GM18508 (cell line): ENCODE measurements around the gene RPS15A.
"Not testable (repeated sequence)": the region's sequence is repeated elsewhere in the genome, so short reads cannot be mapped to it uniquely, and the experiment has no call there.

Experiments
- ATAC-seq: cut with Tn5 transposase; IDR thresholded peaks from one replicate; pipeline ENCODE4 v1.9.1; 2021; ENCODE audit warnings: moderate number of reproducible peaks; ENCODE audit not compliant: insufficient read depth, unreplicated experiment

Gene RPS15A

DNA sequence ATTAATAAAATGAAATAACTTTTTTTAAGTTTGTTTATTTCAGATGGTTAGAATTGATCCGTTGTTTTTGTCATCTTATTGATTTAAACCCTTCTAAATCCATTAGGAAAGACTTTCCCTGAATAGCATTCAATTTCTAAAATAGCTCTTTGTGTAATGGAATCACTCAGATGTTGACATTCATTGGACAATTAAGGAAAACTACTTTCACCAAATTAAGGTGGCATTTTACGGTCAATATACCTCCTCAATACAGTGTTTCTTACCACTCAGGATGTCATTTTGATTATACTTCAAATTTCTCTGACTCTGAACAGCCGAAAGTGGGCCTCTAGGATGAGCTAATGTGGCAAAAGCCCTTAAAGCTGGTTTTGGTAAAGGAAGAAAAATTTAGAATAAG is 9.4 kb upstream of the RPS15A start:
- no peak for ATAC-seq

DNA sequence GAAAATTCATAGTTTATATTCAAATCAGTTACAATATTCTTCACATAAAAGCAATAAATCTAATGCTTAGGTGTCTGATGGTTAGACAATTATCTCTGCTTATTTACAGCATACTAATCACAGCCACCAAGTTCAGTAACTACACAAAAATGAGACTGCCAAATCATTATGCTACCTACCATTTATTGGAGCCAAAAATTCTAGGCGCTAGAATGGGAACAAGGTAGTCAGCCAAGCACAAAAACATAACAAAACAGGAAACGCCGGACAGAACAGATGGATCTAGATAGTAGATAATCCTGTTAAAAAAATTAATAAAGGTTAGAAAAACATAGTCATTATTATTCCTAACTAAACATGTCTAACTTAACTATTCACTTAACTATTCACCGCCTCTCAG is 7.6 kb upstream of the RPS15A start:
- ATAC-seq = no peak

DNA sequence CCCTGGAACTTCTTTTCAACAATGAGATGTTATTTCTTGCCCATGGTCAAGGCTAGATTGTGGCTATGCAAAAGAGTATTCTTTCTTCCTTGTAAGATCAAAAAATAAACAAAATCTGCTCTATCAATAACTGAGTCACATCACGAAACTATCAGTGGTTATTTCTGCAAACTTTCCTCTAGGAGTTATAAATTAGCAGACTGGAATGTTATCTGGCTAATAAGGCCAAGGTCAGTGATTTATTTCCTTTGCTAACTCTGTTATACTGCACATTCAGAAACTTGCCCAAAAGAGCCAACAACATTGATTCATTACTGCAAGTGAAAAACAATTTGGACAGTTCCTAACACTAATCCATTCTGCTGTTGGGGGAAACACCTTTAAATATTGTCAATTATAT is 6.2 kb upstream of the RPS15A start:
- no peak for ATAC-seq

DNA sequence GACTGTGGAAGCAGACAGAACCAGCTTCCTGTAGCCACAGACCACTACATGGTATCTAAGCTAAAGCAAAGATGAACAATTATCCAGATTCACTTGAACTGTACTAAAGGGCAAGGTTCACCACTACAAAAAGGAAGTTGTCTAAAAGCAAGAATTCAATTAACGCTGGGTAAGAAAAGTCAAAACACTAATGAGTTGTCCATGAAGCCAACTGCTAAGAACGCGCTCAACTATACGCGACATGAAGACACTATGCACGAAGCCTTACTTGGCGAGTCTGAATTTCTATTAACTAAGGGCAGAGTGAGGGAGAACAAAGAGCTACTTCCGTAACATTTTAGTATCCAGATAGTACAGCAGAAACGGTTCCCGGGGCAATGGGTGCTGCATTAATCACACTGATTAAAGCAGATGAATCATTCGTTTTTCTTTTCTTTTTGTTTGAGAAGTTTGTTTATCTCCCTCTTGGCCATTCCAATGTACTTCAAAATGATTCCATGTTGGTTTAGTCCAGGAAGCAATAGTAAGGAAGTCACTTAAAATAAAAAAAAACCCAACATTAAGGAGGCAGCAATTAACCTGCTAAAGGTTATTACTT is 2.8 kb upstream of the RPS15A start:
- no peak for ATAC-seq

DNA sequence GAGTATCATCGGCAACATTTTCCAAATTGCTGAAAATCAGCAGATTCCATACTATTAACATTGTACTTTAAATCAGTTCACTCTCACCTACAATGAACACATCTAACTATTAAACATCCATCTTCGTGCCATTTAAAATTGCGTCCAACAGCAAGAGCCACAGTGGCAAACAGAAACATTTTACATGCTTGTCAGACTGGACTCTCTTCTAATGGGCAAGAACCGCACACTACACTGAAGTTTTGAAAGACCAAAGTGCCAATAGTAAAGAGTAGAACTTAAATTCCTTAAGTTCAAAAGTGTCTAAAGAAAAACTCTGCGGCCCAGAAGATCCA is 652 bp downstream of the RPS15A start:
- ATAC-seq = no peak

DNA sequence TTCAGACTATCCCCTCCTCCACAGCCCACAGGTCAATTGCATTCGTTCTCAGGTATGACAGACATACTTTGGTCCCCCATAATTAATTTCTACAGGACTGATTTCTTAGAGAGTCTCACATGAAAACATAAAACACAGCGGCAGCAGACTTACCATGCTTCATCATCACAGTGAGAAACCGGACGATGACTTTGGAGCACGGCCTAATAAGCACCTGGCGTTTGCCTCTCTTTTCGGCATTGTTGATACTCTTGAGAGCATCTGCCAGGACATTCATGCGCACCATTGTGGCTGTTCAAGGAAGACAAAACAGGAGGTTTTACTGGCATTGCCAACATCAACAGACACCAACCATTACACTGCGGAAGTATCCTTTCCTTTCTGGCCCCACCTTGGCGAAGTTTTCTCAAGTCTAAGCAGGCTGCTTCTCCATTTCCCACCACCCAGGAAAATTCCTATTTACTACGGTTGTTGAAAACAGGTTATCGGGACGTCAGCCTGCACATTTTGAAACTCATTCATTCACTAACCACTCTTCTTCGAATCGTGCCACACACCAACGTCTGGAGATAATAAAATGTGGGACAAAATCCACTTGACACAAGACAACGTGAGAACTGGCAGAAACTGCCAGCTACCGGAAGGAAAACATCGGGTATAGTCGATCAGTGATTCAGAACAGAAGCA is 1.2 kb downstream of the RPS15A start:
- no peak for ATAC-seq

DNA sequence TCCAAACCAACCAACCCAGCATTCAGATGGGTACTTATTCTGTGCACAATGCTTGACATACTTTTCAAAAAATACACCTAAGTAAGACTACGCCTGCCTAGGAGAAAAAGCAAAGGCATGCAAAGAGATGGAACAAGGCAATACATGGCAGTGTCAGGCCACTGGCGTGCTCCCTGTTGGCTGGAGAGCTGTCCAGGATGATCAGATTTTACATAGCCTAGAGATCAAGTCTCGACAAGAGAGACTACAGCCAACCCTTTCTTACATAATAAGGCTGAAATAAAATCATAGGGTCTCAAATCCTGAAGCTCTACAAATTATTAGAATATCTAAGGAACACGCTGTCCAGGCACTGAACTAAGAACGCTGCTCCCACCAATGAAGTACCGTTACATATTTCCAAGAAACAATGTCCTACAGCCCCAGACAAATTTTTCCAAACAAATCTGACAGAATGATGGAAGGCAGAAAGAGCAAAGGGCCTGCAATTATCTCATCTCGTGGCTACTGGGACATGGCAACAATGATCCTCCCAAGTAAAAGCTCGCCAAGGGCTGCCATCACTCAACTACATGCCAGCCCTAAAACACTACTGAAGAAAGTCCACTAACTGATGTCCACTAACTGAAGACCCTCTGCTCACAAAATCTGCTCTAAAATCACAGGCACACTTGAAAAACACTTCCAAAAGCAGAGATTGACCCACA is 5.1 kb downstream of the RPS15A start:
- ATAC-seq = no peak

DNA sequence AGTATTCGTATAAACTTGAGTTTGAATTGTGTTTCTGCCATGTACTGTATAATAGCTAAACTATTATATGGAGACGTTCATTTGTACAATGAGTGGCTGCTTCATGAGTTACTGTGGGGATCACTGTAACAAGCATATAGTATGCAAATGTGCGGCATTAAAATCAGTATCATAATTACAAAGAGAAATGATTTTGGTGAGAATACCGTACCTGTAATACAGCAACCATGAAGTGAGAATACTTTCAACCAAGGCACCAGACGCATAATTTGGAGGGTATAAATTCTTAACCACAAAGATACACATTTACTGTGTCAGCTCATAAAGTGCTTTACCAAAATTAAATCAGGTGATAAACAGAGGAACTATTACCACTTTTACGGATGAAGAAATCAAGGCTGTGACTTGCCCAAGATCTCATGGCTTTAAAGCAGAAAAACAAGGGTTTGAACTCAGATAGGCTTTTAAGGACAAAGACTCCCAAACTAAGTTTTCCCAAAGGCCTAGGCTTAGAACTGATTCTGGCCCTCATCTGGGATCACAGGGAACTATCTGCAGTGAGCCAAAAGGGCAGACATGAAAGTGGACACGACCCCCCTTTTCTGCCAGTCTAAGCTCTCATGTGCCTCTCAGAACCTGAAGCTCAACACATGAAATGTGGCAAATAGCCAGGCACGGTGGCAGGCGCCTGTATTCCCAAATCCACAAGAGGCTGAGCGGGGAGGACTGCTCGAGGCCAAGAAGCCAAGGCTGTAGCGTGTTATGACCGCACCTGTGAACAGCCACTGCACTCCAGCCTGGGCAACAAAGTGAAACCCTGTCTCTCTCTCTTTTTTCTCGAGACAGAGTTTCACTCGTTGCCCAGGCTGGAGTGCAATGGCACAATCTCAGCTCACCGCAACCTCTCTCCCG is 6.4 kb downstream of the RPS15A start:
- no peak for ATAC-seq

DNA sequence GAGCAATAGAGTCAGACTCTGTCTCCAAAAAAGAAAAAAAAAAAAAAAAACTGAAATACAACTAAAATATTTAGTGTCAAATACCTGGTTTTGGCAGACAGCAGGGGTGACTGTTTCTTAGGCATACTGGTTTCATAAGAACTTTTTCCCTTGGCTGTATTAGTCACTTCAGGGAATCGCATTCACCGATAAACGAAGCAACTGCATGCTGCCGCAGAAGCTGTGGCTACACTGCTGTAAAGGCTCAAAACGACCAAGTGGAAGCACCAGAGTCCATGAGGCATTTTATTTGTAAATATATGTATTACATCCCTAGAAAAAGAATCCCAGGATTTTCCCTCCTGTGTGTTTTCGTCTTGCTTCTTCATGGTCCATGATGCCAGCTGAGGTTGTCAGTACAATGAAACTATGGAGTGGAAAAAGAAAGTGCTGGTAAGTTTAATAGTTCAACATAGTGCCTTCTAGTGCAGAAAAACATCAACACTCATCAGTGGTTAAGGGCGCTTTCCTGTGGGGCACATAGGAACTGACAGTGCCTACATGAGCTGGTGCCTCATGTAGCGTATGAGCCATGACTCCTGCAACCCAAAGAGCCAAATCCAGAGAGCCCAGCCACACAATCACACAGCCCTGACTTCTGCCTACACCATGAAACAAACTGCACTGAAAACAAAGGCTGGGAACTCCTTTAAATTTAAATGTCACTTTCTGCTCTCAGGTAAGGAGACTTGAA is 7.3 kb downstream of the RPS15A start:
- no peak for ATAC-seq

DNA sequence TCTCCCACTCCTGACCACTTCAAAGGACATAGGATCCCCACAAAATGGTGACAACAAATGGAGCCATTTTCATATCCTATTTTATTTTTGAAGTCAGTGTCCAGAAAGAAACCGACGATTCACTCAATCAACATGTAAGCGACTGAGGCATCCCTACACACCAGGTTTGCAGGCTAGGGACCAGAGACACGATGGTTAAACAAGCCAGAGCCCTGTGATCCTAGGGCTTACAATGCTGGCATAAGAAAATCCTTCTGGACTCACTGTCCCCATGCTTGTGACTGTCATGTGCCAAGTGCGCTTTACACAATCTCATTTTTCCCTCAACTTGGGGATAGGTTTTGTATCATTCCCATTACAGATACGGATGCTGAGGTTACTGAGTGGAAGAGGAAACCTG is 8.9 kb downstream of the RPS15A start:
- ATAC-seq = not testable (repeated sequence)

DNA sequence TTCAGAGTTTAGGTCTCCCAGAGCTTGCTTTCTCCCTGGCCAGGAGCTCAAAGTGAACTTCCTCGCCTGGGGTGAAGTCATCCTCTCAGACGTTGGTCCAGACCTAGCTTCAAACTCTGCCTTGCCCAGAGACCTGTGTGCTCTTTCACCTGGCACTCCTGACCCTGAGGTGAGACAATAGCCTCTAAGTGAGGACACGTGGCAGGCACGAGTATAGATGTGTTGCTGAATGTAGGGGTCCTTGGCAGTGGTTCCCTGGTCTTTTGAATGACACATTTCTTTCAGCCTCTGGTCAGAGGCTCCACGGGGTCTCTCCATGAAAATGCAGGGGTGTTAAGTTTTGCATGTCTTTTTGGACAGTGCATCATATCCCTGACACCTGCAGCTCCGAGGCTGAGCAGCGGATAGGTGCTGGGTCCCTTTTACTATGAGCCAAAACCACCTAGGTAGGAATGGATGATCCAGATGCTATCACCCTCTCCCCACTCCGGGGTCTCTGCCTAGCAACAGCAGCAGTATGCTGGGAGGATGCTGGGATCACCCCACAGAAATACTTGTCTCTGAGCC is 9.6 kb downstream of the RPS15A start:
- not testable (repeated sequence) for ATAC-seq

DNA sequence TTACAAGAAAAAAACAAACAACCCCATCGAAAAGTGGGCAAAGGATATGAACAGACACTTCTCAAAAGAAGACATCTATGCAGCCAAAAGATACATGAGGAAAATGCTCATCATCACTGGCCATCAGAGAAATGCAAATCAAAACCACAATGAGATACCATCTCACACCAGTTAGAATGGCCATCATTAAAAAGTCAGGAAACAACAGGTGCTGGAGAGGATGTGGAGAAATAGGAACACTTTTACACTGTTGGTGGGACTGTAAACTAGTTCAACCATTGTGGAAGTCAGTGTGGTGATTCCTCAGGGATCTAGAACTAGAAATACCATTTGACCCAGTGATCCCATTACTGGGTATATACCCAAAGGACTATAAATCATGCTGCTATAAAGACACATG is 12.5 kb downstream of the RPS15A start:
- ATAC-seq = not testable (repeated sequence)

DNA sequence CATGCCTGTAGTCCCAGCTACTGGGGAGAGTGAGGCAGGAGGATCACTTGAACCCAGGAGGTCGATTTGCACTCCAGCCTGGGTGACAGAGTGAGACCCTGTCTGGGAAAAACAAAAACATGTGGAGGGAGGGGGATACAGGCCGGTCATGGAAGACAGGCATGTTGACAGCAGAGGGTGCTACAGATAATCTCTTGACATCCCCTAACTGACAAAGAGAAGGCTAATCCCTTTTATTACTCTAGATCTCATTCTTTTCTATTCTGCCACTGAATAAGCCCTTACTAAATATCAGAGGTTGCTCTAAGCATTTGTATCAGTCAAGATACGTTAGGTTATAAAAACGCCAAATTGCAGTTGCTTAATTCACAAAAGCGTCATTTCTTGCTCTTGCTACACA is 13.8 kb downstream of the RPS15A start:
- ATAC-seq = not testable (repeated sequence)

DNA sequence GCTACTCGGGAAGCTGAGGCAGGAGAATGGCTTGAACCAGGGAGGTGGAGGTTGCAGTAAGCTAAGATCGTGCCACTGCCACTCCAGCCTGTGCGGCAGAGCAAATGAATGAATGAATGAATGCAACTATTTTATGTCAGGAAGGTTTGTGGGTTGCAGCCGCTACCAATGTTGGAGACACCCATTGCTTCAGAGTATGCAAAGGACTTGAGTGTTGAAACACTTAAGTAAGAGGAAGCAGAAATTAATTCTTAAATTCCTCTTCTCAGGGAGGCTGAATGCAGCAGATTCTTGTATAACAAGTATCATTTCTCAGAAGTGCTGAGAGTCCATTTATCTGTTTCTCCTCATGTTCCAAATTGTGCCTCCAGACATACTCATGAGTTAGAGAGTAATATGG is 15.5 kb downstream of the RPS15A start:
- ATAC-seq = not testable (repeated sequence)

DNA sequence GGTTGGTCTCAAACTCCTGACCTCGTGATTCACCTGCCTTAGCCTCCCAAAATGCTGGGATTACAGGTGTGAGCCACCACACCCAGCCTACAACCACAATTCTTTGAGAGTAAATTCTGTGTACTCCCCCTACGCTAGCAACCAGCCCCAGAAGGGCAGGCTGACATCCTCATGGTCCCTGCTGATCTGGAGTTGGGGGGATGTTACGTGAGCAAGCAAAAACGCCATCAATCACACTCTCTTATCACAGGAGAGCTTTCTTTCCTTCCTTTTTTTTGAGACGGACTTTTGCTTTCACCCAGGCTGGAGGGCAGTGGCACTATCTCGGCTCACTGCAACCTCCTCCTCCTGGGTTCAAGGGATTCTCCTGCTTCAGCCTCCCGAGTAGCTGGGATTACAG is 18.0 kb downstream of the RPS15A start:
- ATAC-seq = not testable (repeated sequence)

DNA sequence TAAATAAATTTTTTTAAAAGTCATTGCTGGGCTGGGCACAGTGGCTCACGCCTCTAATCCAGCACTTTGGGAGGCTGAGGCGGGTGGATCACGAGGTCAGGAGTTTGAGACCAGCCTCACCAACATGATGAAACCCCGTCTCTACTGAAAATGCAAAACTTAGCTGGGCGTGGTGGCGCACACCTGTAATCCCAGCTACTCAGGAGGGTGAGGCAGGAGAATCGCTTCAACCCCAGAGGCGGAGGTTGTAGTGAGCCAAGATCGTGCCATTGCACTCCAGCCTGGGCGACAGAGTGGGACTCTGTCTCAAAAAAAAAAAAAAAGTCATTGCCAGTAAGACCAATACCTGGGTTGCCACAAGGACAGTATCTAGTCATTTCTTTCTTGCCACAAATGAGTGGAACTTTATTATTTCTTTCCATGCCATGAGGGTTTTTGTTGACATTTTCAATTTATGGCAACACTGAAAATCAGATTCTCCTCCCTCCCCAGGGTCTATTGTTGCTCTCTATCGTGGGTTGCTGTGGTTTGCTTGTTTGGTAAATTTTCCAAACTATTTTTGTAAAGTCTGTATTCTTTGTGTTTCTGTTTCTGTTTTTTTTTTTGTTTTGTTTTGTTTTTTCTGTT is 19.7 kb downstream of the RPS15A start:
- not testable (repeated sequence) for ATAC-seq

DNA sequence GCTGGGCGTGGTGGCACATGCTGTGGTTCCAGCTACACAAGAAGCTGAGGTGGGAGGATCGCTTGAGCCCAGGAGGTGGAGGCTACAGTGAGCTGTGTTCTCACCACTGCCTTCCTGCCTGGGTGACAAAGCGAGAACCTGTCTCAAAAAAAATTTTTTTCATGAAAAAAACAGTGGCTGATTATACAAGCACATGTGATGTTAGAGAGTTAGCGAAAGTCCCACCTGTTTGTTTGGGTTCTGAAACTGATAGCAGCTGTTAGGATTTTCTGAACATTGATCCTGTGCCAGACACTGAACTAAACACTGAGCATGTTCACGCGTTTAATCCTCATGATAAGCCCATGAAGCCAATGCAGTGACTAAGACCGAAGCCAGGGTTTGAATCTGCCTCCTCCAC is 22.9 kb downstream of the RPS15A start:
- peak; percentile 58 for ATAC-seq

DNA sequence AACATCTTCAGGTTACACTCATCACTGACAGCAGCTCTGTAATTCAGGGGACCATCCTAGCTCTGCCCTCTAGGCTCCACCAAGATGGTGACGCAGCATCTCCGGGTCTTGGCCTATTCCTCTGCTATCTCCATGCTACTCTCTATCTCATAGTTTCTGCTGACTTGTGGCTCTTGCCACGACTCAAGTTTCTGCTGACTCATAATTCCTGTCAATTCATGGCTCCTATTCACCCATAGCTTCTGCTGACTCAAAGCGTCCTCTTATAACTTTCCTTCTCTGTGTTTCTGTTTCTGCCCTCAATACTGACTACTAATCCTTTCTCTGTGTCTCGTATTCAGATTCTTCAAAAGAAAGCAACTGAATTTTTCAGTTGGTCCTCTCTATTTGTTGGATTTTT is 27.4 kb downstream of the RPS15A start:
- not testable (repeated sequence) for ATAC-seq
